Activated T-helper 9 cell treated with anti-CD3 and anti-CD28 coated beads, Interleukin-2, amount 50 U/mL, for 16 hours (primary cell): Measurements from ENCODE around the gene ISYNA1.

Source experiments
- DNase-seq: peaks from one replicate; pipeline ENCODE4 v3.0.0-alpha.2; 2020; ENCODE audit warnings: low read depth

The ISYNA1 gene

DNA sequence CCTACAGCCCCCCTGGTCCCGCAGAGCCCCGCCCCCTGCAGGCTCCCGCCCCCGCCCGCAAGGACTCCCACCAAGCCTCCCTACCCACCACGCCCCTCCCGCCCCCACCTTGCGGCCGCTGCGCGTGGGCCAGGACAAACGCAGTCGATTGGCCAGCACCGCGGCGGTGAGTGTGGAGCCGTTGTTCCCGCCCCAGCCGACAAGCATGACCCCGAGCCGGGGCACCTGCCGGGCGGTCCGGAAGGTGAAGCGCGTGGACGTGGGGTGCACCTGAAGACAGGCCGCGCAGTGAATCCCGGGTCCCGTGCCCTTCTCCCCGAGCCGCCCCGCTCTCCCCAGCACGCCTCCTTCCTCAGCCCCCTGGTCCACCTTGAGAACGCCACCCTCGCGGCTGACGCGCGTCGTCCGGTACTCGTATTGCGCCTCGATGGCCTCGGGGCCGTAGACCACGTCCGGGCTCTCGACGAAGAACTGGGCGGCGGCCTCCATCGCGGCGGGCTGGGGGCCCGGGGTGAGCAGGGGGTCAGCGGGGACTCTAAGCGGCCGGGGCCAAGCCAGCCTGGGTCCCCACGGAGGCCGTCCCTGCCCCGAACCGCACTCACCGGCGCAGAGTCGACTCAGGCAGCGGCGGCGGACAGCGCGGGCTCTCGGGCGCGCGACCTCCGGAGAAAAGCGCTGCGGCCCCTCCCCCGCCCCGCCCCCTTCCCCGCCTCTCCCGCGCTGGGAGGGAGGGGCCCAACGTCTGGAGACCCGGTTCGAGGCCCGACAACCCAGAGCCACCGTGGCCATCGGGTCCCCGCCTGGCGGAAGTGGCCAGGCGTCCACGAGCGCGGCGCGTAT is at the start of gene ISYNA1:
TSS of gene ISYNA1 (minus strand) at position 643 of the 840 bp plus-strand sequence. CDS start at position 489, 154 bp downstream.
- peak; percentile 43 for DNase-seq

DNA sequence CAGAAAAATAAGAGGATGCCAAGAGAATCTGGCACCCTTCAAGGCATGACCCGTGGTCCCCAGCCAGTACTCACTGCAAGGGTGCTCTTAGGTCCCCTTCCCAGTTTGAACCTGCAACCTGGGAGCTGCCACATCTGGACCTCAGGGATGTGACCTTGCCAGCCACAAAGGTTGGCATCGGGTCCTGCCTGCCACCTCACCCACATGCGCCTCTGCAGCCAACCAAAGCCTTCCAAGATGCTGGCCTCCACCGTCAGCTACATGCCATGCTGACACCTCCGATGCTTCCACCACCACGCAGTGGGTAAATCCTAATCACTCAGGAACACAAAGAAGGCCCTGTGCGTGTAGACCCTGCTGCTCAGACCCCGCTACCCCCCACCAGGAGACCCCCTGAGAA is 48.8 kb upstream of the ISYNA1 start:
- no peak for DNase-seq

- no peak for DNase-seq
Measured at GRCh38 chr19:18484992-18485391, 47.1 kb upstream of the ISYNA1 start.

DNA sequence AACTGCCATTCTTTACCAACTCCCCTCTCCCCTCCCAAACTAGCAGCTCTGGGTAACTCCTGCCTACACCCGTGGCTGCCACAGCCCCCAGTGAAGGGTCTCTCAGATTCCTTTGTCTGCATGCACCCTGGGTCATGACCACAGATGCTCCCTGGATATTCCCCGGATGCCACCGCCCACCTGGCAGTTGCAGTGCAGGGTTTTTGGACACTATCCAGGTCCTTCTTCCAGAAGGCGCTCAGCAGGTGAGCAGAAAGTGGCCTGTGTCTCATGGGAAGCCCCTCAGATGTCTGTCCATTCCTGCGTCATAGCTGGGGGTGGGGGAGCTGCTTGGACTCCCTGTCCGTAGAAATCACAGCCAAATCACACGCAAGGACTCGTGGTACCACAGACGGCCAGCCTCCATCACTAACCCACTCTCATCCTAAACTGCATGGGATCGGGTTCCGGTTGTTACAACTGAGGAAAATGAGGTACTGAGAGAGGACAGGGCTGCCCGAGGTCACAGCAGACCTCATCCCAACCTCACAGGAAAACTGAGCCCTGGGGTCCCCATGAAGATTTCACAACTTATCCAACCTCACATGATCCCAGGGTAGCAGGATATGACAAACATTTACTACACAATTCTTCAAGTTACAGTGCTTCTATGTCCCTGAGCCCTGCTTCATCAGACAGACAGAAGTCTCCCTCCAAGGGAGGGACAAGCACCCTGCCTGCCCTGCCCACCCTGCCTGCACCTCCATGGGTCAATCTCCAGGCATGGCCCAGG is 45.4 kb upstream of the ISYNA1 start:
- no peak for DNase-seq

GRCh38 chr19:18481505-18482222 is 43.7 kb upstream of the ISYNA1 start:
- DNase-seq = no peak

DNA sequence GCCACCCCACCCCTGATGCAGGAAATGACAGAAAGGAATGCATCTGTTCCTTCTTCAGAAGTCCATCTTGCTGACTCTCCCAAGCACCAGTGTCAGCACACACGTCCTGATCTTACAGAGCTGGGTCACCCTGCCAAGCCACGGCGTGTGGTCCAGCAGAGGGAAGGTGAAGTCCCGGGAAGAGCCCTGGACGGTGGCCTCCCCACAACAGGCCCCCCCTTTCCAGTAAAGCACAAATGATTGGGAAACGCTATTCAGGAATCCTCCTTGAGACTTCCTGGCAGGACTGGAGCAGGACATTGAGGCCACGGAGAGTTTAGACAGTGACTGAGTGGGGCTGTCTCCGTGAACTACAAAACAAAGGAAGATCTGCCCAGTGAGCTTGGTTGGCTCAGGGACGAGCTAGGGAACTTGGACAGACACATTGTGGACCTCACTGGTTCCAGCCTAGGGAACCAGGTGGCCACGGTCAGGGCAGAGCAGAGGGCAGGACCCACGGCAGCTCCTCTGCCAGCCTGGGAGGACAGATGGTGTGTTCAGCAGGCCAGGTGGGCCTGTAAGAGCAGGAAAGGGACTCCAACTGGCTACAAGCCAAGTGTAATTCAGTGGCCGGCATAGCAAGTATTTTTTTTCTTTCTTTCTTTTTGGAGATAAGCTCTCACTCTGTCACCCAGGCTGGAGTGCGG is 42.2 kb upstream of the ISYNA1 start:
- no peak for DNase-seq

DNA sequence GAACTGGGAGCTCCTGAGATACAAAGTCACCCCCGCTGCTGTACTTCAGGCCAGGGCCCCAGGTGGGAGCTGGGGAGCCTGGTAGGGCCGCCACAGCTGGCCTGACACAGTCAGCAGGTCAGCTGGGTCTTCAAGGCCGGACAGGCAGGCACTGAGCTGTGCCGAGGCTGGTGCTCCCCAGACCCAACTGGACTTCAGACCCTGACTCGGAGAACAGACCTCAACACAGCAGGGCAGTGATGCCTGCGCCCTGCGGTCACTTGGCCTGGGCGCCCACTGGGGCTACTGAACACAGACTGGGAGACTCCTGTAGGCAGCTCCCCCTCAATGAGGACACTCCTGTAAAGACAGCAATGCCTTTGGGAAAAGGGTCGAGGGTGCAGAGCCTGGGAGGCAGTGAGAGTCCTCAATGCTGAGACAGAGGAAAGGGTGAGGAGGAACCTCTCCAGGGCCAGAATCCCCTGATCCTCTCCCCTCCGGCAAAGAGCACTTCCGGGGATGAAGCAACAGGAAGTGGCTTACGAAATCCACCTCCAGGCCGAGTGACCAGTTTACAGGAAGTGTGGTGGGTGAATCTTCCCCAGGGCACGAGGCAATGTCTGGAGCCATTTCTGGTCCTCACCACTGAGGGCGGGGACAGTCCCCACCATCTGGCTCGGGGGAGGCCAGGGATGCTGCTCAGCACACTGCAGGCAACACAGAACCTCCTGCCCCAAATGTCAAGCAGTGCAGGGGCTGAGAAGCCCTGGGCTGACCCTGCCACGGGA is 40.8 kb upstream of the ISYNA1 start:
- peak; percentile 41 for DNase-seq

DNA sequence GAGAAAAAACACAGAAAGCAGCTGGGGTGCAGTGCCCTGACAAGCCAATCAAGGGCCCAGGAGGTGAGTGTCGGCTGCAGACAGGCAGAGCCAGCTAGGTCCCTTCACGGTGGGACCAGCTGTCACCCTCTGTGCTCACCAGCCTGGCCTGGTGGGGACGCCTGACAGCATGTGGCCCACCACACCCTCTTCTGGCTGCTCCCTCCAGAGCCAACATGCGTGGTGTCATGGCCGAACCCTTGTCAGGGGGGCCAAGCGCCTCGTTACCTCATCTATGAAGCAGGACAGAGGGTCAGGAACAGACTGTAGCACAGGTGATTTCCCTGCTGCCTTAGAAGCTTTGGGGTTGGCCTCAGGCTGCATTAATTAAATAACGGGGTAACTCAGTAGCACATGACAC is 40.0 kb upstream of the ISYNA1 start:
- DNase-seq = no peak

- no peak for DNase-seq
Measured at GRCh38 chr19:18477042-18477779, 39.3 kb upstream of the ISYNA1 start.

DNA sequence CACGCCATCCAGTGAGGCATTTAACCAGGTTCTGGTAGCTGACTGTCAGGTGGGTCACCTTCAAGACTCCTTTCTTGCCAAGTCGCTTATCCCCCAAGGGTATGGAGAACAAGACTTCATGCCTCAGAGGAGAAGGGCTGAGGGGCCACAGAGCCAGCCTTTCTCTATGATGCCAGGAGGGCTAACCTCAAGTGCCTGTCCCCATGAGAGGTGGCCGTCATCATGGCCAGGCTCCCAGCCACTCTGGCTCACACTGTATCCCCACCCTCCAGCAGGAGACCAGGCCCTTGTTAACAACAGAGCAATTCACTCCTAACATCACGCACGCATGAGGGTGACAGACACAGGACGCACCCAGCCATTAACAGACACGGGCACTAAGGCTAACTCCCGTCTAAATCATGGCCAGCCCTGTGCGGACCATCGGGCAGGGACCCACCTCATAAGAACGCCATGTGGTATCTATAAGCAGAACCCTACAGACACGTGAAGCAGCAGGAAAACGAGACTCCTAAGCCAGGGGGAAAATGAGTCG is 38.6 kb upstream of the ISYNA1 start:
- DNase-seq = no peak

DNA sequence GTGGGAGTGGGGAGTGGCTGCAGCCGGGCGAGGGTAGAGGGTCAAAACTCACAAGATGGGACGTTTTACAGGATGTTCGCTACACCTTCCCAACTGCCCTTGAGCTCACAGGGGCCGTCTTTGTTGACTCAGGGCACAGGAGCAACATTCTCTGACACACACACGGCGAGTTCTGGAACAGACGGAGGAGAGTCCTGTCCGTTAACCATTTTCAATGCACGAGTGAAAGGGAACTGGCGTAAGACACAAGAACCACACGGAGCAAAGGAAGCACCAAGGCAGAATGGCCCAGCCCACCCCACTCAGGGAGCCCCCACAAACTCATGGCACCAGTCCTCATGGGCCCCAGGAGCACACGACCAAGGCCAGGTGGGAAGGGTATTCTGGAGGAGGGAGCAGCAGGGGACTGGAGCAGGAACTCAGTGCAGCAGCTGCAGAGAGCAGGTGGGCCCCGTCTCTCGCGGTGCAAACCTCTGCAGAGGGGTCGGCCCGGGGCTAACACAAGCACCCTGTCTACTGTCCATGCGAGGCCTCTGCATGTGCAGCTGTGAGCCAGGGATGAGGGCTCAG is 37.9 kb upstream of the ISYNA1 start:
- DNase-seq = no peak

GRCh38 chr19:18475004-18475453 is 37.1 kb upstream of the ISYNA1 start:
- DNase-seq = no peak

DNA sequence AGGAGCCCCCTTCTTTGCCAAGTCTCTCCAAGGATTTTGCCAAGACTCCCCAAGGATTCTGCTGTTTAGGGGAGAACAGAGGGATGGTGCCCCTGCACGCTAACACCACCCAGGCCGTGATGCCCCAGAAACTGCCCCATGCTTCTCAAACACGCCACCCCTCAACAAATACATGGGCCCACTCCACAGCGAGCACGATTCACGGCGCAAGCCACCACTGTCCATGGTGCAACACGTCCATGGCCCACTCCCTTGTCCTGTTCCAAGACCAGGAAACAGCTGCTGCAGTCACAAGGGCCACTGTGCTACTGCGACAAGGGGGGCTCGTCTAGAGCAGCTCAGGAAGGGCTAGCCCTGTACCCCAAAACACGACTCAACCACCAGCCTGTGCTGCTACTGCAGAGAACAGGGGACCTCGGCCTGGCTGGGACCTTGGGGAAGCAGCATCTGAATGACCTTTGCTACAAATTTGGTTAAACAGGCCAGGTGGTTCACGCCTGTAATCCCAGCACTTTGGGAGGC is 36.5 kb upstream of the ISYNA1 start:
- no peak for DNase-seq

DNA sequence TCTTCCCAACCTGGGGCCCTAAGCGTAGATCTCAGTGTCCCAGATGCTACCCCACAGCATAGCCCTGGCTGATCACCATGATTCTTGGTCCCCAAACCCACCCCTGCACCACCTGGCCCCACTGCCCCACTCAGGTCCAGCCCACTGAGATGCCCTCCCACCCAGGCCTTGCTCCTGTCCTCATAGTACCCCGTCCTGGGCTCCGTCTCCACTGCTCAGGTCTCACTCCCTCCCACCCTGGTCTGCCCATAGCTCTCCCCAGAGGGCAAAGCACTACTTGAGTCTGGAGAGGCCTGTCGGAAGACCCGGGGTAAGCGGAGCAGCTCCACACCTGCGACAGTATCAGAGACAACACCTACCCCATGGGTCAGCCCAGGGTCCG is 35.8 kb upstream of the ISYNA1 start:
- no peak for DNase-seq

DNA sequence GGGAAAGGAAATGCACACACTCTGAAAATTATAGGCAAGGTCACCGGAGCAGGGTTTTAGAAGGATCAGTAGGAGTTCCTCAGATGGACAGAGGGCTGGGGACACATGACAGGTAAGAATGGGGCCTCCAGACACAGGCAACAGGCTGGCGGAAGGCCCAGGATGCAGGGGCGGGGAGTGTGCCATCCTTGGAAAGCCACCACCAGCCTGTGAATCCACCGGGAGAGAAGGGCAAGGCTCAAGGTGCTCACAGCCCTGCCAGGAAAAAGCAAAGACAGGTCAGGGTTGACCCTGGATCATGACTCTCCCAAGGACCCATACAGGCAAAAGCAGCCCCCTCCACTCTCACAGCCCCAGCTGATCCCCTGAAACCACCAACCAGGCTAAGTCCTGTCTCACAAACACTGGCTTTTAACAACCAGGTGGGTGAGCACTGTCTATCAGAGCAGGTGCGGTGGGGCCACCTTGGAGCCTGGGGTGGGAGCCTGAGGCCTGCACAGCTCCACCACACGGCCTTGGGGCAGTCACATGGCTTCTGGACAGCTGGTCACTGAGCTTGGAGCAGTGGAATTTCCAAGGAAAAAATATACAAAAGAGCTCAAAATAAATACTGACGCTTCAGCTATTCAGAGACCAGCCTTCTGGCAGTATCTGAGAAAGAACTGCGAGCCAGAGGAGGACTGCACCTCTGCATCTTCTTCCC is 35.2 kb upstream of the ISYNA1 start:
- DNase-seq = no peak

DNA sequence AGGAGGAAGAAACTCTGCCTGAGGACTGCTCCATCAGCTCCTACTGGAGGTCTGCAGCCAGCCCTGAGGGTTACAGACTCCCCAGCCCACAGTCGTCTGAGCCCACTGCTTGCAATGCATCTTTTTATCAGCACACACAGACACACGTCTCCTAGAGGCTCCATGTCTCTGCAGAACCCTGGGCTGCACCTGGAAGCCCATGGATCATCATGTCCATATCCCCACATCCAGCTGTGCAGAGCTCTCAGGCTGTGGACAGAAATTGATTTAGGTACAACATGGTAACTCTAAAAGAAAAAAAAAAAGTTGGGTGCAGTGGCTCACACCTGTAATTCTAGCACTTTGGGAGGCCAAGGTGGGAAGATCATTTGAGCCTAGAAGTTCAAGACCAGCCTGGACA is 32.9 kb upstream of the ISYNA1 start:
- DNase-seq = no peak

DNA sequence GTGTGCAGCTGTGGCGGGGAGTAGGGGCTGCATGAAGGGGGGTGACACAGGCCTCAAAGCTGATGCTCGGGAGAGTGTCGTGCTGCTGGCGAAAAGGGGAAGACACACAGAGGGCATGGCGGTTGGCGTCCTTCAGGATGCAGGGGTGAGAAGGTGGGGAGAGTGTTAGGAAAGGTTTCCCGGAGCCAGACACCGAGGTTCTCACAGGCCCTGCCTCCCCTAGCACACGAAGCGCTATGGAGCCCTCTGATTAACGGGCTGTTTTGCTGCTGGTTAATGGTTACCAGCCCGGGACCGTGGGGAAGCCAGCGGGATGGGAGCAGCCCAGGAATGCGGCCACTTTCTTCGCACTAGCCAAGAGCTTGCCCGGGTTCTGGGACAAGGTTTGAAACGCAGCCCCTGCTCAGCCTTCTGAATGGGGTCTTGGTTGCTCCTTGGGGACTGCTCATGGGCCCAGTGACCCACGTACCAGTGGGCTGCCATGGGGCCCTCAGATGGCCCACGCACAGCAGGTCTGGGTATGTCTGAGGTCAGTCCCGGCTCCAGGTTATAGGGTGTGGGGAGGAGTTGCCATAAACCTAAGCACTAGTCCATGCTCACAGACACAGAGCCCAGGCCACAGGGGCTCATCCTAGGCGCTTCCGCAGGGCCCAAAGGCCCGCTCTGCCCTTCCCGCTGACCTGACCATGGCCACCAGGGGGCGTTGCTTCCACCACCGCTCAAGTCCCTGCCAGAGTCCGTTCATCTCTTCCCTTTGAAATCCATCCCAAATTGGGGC is 31.3 kb upstream of the ISYNA1 start:
- DNase-seq = peak; percentile 52

GRCh38 chr19:18468517-18468916 is 30.6 kb upstream of the ISYNA1 start:
- no peak for DNase-seq
